D721Med (cell line): ENCODE measurements around the gene PEPD.

ENCODE experiments used
- DNase-seq: peaks from one replicate; pipeline ENCODE4 v3.0.0; 2011; ENCODE audit warnings: low spot score; ENCODE audit not compliant: insufficient read length
- FAIRE-seq: peaks from 2 replicates; lab custom pipeline; 2011; peaks lifted over from hg19 to GRCh38; lab: Jason Lieb, UNC
- CTCF ChIP-seq: IDR thresholded peaks from 2 replicates; pipeline ENCODE4 v1.5.1; 2012; ENCODE audit warnings: mild to moderate bottlenecking, control low read depth; ENCODE audit not compliant: insufficient read depth; ENCODE audit errors: missing control alignments

PEPD gene

GRCh38 chr19:33394723-33395560 is 126.6 kb downstream of the PEPD start:
- DNase-seq (no peak), FAIRE-seq (no peak)
- TF ChIP-seq CTCF, result no peak

DNA sequence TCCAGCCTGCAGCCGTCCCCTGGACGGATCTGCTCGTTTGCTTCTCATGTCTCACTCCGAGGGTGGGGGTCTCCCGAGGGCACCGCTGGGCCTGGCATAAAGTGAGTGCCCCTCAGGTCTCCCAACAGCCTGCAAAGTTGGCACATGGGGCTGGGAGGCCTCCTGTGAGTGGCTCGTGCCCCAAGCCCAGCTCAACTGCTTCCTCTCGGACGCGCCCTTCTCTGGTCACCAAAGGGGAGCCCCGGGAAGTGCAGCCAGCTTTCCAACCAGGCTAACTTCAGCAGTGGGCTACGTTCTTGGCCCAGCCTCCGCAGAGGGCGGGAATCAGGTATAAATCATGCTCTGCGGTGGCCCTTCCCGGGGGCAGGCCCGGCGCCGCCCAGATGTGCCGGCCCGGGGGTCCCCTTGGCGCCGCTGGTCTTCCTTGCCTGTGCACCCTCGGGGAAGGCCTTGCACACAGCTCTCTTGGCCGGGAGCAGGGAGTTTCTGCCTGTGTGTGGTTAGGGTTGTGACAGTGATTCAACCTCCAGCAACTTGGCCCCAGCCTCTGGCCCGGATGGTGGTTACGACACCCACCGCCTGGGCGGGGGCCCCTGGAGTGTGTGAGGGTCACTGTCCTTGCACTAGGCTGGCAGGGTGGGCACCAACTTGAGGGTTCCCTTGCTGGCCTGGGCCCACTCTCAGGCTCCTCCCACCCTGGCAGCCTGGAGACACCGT is 127.4 kb downstream of the PEPD start:
- no peak for TF ChIP-seq CTCF
- DNase-seq (no peak), FAIRE-seq (no peak)

GRCh38 chr19:33393286-33394005 is 128.1 kb downstream of the PEPD start:
- no peak for FAIRE-seq
- no peak for DNase-seq

DNA sequence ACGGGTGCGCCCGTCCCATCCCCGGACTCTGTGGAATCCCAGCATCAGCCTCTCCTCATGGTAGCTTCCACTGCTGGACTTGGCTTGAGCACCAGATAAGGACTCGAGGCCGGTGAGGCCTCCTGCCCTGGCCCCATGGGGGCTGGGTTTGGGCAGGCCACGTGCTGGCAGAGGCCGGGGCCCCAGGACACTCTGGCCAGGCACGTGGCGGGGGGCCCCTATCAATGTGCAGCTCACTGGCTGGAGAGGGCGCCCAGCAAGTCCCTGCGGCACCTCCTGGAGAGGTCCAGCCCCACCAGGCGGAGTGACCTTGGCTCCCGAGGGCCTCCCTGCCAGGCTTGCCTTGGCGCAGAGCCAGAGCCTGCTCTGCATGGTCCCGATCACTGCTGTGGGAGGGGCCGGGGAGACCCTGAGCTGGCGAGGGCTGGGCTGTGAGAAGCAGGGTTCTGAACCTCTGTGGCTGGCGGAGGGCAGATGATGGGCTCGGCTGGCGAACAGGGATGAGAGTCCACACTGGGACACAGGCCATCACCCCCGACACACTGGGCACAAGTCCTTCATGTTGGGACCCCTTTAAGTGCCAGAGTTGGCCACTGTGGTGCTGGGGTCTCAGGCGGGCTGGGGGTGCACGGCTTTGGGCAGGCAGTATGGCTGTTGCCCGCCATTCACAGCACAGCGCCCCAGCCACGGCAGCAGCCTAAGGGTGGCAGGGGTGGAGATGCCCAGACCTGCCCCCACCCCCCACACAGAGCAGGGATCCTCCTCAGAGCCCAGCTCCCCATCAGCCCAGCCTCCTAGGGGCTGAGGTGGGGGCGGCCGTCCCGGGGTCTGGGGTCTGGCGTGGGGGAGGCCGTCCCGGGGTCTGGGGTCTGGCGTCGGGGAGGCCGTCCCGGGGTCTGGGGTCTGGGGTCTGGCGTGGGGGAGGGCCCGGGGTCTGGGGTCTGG is 129.0 kb downstream of the PEPD start:
- TF ChIP-seq CTCF, result no peak
- DNase-seq (no peak), FAIRE-seq (no peak)

More at GRCh38 chr19:33393286-33394005, 128.1 kb downstream of the PEPD start:
- TF ChIP-seq CTCF, result no peak

- DNase-seq (no peak), FAIRE-seq (no peak)
- TF ChIP-seq CTCF, result no peak
These were observed 129.9 kb downstream of the PEPD start for GRCh38 chr19:33391631-33392249.

GRCh38 chr19:33390908-33391630 is 130.5 kb downstream of the PEPD start:
- FAIRE-seq, result no peak
- no peak for DNase-seq
- TF ChIP-seq CTCF, result no peak
